ENCODE measurements around the gene NR0B2.
"Not testable (repeated sequence)": the region's sequence is repeated elsewhere in the genome, so short reads cannot be mapped to it uniquely, and the experiment has no call there.

The NR0B2 gene

DNA sequence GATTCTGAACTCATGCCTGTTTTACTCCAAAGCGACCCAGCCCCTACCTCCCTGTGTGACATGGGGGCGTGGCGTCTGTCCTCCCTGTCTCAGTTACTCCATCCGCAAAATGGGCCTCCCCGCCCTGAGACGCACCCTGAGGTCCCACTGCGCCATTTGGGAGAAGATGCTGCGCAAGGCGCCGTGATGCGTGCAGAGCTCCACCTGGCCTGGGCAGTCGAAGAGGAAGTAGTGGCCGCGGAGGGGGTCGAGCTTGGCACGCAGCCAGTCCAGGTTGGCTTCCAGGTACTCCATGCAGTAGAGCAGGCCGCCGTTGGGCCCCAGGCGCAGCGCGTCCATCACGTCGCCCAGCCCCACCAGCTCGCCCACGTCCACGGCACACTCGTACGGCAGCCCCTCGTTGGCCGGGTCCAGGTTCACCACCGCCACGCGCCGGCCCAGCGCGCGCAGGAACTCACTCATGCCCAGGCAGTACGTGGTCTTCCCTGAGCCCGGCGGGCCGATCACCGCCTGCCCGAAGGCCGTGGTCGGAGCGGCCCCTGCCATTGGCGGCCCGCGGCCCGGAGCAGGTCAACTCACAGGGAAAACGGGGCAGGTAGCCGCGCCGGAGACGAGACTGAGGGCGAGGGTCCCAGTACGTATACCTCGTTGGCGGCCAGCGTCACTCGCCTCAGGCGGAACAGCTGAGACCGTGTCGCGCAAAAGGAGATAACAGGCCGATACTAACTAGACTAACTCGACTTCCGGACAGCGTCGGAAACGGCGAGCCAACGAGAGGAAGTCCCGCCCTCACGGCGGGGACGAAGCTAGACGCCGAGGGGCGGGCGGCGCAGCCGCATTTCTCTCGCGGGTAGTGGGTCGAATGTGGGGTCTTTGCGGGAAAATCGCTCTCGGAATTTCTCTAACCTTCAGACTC is 24.0 kb downstream of the NR0B2 start, which contains the start of gene GPN2:
Gene GPN2 (minus strand): TSS at position 733 of the 916 bp plus-strand sequence. CDS start 187 bp downstream, at position 546.
- DNase-seq (ENCODE audit: low read depth in 2 of 2) = peak; percentile 58 to 59

DNA sequence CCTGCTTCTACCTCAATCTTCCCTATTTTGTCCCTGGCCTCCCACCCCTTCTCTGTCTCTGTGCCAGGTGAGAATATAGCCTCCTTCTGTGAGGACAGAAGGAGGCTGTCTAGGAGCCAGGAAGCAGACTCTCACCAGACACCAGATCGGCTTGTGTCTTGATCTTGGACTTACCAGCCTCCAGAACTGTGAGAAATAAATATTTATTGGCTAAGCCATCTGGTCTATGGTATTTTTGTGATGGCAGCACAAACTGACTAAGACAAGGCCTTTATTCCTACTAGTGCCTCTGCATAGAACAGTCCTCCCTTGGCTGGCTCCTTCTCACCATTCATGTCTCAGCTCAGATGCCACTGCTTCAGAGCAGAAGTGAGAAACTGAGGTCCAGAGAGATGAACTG is 25.5 kb downstream of the NR0B2 start:
- DNase-seq (ENCODE audit: low read depth in 2 of 2) = no peak

DNA sequence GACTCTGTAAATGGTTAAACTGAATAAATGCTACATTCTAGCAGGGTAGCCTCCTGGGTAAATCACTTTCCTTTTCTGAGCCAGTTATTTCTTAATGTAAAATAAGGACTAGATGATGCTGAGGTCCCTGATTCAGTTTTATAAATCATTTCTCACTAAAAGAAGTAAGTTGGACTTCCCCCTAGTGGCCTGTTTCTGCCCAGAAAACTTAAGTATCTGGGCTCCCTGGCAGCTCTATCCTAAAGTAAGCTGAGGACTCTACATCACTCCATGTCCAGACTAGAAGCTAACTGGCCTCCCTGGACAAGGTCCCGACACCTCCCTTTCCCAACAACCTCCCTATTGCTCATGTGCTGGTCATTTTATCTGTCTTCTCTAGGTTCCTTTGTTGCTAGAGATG is 26.6 kb downstream of the NR0B2 start:
- no peak for DNase-seq (ENCODE audit: low read depth in 2 of 2)

DNA sequence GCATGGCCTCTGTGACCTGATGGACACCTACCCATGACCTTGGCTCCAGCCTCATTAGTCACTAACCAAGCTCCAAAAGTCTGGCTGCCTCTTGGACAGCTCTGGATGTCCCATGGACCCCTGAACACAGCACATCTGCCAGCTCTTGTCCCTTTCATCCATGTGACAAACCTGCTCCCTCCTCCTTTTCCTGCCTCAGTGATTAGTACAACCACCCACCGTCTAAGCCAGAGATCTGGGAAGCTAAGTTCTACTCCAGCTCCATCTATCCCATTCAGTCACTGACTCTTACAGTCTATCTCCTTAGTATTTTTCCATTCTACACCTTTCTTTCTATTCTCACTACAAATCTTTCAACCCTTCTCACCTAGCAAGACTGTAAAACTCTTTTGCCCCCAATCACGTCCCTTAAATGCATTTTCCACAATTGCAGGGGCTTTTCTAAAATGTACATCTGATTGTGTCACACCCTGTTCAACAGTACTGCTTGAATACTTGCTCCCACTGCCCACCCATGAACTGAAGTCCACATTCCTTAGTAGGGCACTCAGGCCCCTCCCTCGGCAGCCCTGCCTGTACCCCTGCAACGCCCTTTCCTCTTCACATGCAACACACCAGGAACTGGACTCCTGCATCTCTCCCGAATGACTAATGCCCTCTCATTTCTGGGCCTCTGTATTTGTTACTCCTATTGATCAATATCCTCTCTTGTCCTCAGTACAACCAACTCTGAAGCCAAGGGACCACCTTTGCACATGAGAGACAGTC is 30.9 kb downstream of the NR0B2 start:
- DNase-seq (ENCODE audit: low read depth in 2 of 2) = no peak

DNA sequence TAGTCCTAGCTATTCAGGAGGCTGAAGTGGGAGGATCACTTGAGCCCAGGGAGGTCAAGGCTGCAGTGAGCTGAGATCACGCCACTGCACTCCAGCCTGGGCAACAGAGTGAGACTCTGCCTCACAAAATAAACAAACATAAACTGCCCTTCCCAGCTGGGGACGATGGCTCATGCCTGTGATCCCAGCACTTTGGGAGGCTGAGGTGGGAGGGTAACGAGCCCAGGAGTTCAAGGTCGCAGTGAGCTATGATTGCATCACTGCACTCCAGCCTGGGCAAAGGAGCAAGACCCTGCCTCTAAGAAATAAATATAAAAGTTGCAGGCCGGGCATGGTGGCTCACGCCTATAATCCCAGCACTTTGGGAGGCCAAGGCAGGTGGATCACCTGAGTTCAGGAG is 32.2 kb downstream of the NR0B2 start:
- DNase-seq (ENCODE audit: low read depth in 2 of 2) = not testable (repeated sequence)

DNA sequence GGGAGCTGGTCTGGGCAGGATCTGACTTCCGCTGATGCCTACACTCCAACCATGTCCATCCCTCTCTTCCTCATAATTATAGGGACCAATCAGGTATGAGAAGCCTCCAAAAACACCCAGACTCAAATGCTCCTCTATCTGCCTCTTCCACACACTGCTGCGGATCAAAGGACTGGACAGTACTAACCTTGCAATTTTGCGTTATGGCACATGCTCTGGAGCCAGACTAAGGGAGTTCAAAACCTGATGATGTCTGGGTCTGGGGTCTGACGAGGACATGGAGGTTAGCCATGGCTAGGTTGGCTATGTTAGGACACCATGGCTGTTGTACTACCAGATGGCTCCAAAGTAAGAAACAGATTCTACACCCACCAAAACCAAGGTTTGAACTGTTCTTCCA is 34.0 kb downstream of the NR0B2 start:
- no peak for DNase-seq (ENCODE audit: low read depth in 2 of 2)

DNA sequence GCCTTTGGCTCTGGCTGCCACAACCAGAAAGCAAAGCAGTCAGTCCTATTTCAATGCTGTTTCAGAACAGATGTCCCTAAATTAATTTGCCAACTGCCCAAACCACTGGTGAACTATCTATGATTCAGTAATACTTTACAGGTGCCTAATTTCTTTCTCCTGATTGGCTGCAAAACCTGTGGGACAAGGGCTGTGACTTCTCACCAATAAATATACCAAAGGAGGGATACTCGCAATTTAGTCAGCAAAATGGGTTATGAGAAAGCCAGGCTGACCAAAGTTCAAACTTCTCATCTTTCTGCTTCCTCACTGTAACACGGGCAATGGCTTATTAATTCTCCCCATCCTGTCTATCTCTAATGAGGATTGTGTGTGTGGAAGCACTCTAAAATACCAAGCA is 36.4 kb downstream of the NR0B2 start:
- DNase-seq (ENCODE audit: low read depth in 2 of 2) = no peak

DNA sequence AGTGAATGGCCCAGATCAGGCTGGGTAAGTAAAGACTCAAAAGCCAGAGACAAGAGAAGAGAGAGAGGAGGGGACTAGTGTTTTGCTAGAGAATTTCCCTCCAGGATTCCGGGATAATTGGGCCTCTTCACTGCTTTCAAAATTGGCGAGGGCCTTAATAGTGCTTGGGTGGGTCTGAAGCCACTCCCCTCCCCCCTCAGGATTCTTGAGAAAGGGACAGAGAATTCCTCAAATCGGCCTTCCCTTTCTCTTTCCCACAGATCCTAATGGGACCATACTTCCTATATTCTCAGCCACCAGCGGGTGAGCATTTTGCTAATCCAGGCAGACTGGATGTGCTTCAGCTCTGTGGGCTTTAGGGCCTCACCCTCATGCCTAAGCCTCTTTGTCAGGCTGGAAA is 38.9 kb downstream of the NR0B2 start:
- DNase-seq (ENCODE audit: low read depth in 2 of 2) = no peak

DNA sequence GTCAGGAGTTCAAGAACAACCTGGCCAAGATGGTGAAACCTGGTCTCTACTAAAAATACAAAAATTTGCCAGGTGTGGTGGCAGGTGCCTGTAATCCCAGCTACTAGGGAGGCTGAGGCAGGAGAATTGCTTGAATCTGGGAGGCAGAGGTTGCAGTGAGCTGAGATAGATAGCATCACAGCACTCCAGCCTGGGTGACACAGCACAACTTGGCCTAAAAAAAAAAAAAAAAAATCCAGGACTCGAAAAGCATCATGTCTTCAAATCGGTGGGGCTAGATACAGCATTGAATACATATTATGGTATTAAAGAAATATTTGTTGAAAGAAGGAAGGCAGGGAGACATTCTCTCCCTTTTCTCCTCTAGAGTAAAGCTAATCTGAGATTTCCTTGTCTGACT is 40.7 kb downstream of the NR0B2 start:
- not testable (repeated sequence) for DNase-seq (ENCODE audit: low read depth in 2 of 2)

DNA sequence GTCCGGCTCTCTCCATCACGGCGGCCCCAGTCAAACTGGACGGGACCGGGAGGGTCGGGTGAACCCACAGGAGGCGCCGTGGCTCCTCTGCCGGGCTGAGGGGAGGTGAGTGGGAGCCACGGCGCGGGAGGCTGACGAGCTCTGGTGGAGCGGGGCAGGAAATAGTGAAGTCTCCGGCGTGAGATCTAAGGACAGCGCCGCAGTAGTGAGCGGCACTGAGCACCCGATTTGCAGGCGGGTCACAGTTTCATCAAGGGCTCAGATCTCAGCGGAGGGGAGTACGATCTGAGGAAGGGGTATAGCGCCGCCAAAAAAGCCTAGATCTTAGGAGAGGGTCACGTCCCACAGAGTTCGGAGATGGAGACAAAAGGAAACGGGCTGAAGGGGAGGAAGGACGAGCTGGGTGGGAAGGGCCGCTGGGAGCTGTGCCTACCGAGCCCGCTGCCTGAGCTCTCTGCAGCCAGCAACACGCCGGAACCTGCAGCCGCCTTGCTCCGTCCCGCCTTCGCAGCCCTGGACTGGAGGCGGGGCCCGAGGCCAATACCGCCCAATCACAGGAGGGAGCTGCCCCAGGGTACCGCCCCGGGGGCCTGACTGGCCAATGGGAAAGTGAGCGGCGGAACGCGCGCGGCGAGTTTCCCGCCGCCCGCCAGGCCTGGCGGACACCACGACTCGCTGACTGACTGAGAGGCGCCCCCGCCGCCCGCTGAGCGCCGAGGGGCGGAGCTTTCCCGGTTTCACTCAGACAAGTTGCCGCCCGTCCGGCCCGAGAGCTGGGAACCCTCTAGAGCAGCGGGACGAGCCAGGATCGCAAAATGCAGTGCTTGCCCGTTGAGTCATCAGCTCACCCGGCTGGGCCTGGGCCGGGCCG is 48.9 kb downstream of the NR0B2 start:
- DNase-seq (ENCODE audit: low read depth in 2 of 2) = peak; percentile 87 to 88

DNA sequence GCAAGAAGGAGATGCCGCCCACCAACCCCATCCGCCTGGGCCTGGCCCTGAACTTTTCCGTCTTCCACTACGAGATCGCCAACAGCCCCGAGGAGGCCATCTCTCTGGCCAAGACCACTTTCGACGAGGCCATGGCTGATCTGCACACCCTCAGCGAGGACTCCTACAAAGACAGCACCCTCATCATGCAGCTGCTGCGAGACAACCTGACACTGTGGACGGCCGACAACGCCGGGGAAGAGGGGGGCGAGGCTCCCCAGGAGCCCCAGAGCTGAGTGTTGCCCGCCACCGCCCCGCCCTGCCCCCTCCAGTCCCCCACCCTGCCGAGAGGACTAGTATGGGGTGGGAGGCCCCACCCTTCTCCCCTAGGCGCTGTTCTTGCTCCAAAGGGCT is 50.1 kb downstream of the NR0B2 start:
- no peak for DNase-seq (ENCODE audit: low read depth in 2 of 2)

DNA sequence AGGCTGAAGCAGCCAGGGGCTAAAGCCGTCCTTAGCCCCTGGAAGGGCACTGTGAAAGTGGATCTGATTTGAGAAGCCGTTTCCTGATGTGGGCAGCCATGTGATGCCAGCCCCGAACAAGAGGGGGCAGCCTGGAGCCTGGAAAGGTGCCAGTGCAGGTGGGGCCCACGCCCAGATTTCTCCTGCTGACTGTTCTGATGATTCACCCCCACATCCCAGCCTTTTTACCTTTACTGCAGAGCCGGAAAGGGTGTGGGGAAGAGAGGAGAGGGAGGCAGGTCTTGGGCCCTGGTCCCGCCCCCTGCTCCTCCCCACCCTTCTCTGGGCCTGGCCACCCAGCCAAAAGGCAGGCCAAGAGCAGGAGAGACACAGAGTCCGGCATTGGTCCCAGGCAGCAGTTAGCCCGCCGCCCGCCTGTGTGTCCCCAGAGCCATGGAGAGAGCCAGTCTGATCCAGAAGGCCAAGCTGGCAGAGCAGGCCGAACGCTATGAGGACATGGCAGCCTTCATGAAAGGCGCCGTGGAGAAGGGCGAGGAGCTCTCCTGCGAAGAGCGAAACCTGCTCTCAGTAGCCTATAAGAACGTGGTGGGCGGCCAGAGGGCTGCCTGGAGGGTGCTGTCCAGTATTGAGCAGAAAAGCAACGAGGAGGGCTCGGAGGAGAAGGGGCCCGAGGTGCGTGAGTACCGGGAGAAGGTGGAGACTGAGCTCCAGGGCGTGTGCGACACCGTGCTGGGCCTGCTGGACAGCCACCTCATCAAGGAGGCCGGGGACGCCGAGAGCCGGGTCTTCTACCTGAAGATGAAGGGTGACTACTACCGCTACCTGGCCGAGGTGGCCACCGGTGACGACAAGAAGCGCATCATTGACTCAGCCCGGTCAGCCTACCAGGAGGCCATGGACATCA is 50.7 kb downstream of the NR0B2 start, which contains the start of gene SFN:
Gene SFN (plus strand): TSS at position 369 of the 904 bp plus-strand sequence. CDS start 64 bp downstream, at position 433.
- DNase-seq (ENCODE audit: low read depth in 2 of 2) = no peak

DNA sequence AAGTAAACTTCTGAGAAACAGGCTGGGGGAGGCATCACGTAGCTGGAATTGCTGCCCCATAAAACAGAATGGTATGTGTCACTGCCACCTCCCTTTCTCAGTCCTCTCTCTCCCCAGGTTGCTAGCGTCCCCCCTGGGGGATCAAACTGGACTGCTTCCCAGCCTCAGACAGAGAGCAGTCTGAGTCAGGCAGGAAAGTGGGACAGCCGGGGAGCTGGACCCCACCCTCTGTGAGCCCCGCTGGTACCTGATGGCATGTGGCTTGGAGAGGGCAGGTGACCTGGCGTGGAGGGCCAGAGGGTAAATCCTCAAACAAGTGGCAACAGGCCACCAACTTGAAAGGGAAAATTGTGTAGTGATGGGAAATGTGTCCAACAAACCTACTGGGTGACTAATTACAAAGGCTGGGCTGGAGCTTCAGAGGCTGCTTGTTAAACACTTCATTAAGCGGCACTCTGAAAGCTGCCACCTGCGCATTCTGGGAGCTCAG is 51.8 kb downstream of the NR0B2 start:
- no peak for DNase-seq (ENCODE audit: low read depth in 2 of 2)
